Measurements from ENCODE around the gene NAAA. TPM values are rescaled to one million over a fixed set of nuclear protein-coding genes. Genes with fewer than 3 reads are reported as not detected.

The NAAA gene
- total and polyA plus RNA-seq, 4 experiments from 2014 or later, result 86.1 to 141 (median 104) TPM

- Histone ChIP-seq H3K4me1 (ENCODE audit: insufficient read depth, low read length) (no peaks in the 10 kb centered on the region), H3K9me3 (ENCODE audit: control insufficient read depth in 1 of 2, low read length in 2 of 2) (no peaks in the 10 kb centered on the region), H3K27ac (ENCODE audit: low read depth, low read length) (no peak overlapping the region), H3K4me3 (ENCODE audit: low read length in 2 of 2) (no peak overlapping the region), H3K27me3 (ENCODE audit: insufficient read depth, low read length) (no peaks in the 10 kb centered on the region), H3K36me3 (ENCODE audit: insufficient read depth, low read length) (no peaks in the 10 kb centered on the region)
- no peaks in the 10 kb centered on the region for H3K4me1 Mint-ChIP-seq
- H3K9me3 Mint-ChIP-seq, result peaks cover 0 to 10% (median 2%) of the 10 kb centered on the region in 8 donors
- intact Hi-C loops (cut with micrococcal nuclease), result no loop called here
- H3K4me3 Mint-ChIP-seq, result no peak overlapping the region
- CTCF ChIA-PET (ENCODE audit: partially characterized antibody), result interaction anchor here (1.0 to 3.4 kb wide), 4 partner anchors 9 to 85 kb away, joined by 3 to 18 read pairs (median 4); no protein-coding TSS in a partner anchor
- POLR2A ChIA-PET (ENCODE audit: partially characterized antibody), result no interaction called here
- H3K27ac Mint-ChIP-seq, result no peak overlapping the region
- H3K27me3 Mint-ChIP-seq, result no peaks in the 10 kb centered on the region
- no peak for DNase-seq
- peaks cover 17 to 24% of the 10 kb centered on the region in 2 donors for H3K36me3 Mint-ChIP-seq
These were observed 32.8 kb downstream of the NAAA start for GRCh38 chr4:75907966-75908365.

GRCh38 chr4:75904076-75904475 lies 36.7 kb downstream of the NAAA start:
- Mint-ChIP-seq H3K36me3 (no peaks in the 10 kb centered on the region), H3K4me3 (no peak overlapping the region), H3K27me3 (no peaks in the 10 kb centered on the region), H3K9me3 (no peaks in the 10 kb centered on the region), H3K4me1 (peaks cover 0 to 1% (median 0%) of the 10 kb centered on the region in 4 donors), H3K27ac (no peak overlapping the region)
- intact Hi-C loops (cut with micrococcal nuclease), result no loop called here
- ChIA-PET POLR2A (ENCODE audit: partially characterized antibody) (no interaction called here), CTCF (ENCODE audit: partially characterized antibody) (interaction anchor here (0.7 to 3.4 kb wide), 5 partner anchors 8 to 158 kb away, joined by 3 to 31 read pairs (median 8); no protein-coding TSS in a partner anchor)
- no peak overlapping the region for H3K4me3 ChIP-seq (ENCODE audit: low read length in 2 of 2)
- DNase-seq, result no peak
- no peaks in the 10 kb centered on the region for H3K27me3 ChIP-seq (ENCODE audit: insufficient read depth, low read length)
- H3K36me3 ChIP-seq (ENCODE audit: insufficient read depth, low read length), result no peaks in the 10 kb centered on the region
- no peak overlapping the region for H3K27ac ChIP-seq (ENCODE audit: low read depth, low read length)
- no peaks in the 10 kb centered on the region for H3K9me3 ChIP-seq (ENCODE audit: control insufficient read depth in 1 of 2, low read length in 2 of 2)
- no peaks in the 10 kb centered on the region for H3K4me1 ChIP-seq (ENCODE audit: insufficient read depth, low read length)

- Histone ChIP-seq H3K27me3 (ENCODE audit: insufficient read depth, low read length) (no peaks in the 10 kb centered on the region), H3K9me3 (ENCODE audit: control insufficient read depth in 1 of 2, low read length in 2 of 2) (no peaks in the 10 kb centered on the region), H3K4me3 (ENCODE audit: low read length in 2 of 2) (no peak within 1 kb of the TSS), H3K36me3 (ENCODE audit: insufficient read depth, low read length) (no peaks in the 10 kb centered on the region), H3K27ac (ENCODE audit: low read depth, low read length) (no peak within 1 kb of the TSS), H3K4me1 (ENCODE audit: insufficient read depth, low read length) (no peaks in the 10 kb centered on the region)
- Mint-ChIP-seq H3K27ac (no peak within 1 kb of the TSS), H3K27me3 (no peaks in the 10 kb centered on the region), H3K9me3 (no peaks in the 10 kb centered on the region), H3K4me1 (peaks cover 0 to 1% (median 0%) of the 10 kb centered on the region in 4 donors), H3K36me3 (no peaks in the 10 kb centered on the region), H3K4me3 (peak within 1 kb of the TSS in 1 of 8 donors; percentile 51)
- ChIA-PET POLR2A (ENCODE audit: partially characterized antibody) (no interaction called here), CTCF (ENCODE audit: partially characterized antibody) (interaction anchor here (1.1 to 1.3 kb wide), 2 partner anchors 8 to 92 kb away, joined by 3 read pairs; no protein-coding TSS in a partner anchor)
- intact Hi-C loops (cut with micrococcal nuclease), result no loop called here
- no peak for DNase-seq
These were observed 38.5 kb downstream of the NAAA start, which contains the start of gene PPEF2 for GRCh38 chr4:75902352-75902751. PPEF2 (minus strand) TSS chr4:75902452; CDS start chr4:75896325, 6,127 bp downstream.

GRCh38 chr4:75898536-75898935 lies 42.3 kb downstream of the NAAA start:
- Histone ChIP-seq H3K4me1 (ENCODE audit: insufficient read depth, low read length) (no peaks in the 10 kb centered on the region), H3K27me3 (ENCODE audit: insufficient read depth, low read length) (no peaks in the 10 kb centered on the region), H3K27ac (ENCODE audit: low read depth, low read length) (no peak overlapping the region), H3K4me3 (ENCODE audit: low read length in 2 of 2) (no peak overlapping the region), H3K9me3 (ENCODE audit: control insufficient read depth in 1 of 2, low read length in 2 of 2) (no peaks in the 10 kb centered on the region), H3K36me3 (ENCODE audit: insufficient read depth, low read length) (no peaks in the 10 kb centered on the region)
- H3K27me3 Mint-ChIP-seq, result no peaks in the 10 kb centered on the region
- no peak for DNase-seq
- no peaks in the 10 kb centered on the region for H3K36me3 Mint-ChIP-seq
- POLR2A ChIA-PET (ENCODE audit: partially characterized antibody), result no interaction called here
- CTCF ChIA-PET (ENCODE audit: partially characterized antibody), result interaction anchor here (1.1 to 1.3 kb wide), 2 partner anchors 17 to 29 kb away, joined by 3 to 4 read pairs; no protein-coding TSS in a partner anchor
- H3K4me1 Mint-ChIP-seq, result peaks cover 0 to 4% (median under 1%) of the 10 kb centered on the region in 4 donors
- intact Hi-C loops (cut with micrococcal nuclease), result no loop called here
- no peak overlapping the region for H3K27ac Mint-ChIP-seq
- H3K9me3 Mint-ChIP-seq, result peaks cover 0 to 2% (median 0%) of the 10 kb centered on the region in 8 donors
- no peak overlapping the region for H3K4me3 Mint-ChIP-seq

GRCh38 chr4:75895744-75896314 lies 45.0 kb downstream of the NAAA start:
- no peak overlapping the region for H3K27ac ChIP-seq (ENCODE audit: low read depth, low read length)
- Mint-ChIP-seq H3K36me3 (no peaks in the 10 kb centered on the region), H3K27ac (no peak overlapping the region), H3K4me1 (peaks cover 0 to 3% (median under 1%) of the 10 kb centered on the region in 4 donors), H3K27me3 (no peaks in the 10 kb centered on the region), H3K4me3 (no peak overlapping the region), H3K9me3 (peaks cover 0 to 2% (median 0%) of the 10 kb centered on the region in 8 donors)
- H3K27me3 ChIP-seq (ENCODE audit: insufficient read depth, low read length), result no peaks in the 10 kb centered on the region
- ChIA-PET CTCF (ENCODE audit: partially characterized antibody) (interaction anchor here (0.5 to 5.6 kb wide), 29 partner anchors 9 to 312 kb away, joined by 3 to 37 read pairs (median 4); no protein-coding TSS in a partner anchor), POLR2A (ENCODE audit: partially characterized antibody) (no interaction called here)
- no peaks in the 10 kb centered on the region for H3K36me3 ChIP-seq (ENCODE audit: insufficient read depth, low read length)
- no peak overlapping the region for H3K4me3 ChIP-seq (ENCODE audit: low read length in 2 of 2)
- peak in 4 of 5 donors; percentile 26 to 49 (median 36) for DNase-seq
- no peaks in the 10 kb centered on the region for H3K4me1 ChIP-seq (ENCODE audit: insufficient read depth, low read length)
- no peaks in the 10 kb centered on the region for H3K9me3 ChIP-seq (ENCODE audit: control insufficient read depth in 1 of 2, low read length in 2 of 2)
- intact Hi-C loops (cut with micrococcal nuclease), result loop anchor here (1.0 kb wide), 2 partner anchors 45 to 171 kb away; partner anchors contain the start of gene NAAA

- CTCF ChIA-PET (ENCODE audit: partially characterized antibody), result interaction anchor here (1.4 to 5.6 kb wide), 3 partner anchors 9 to 174 kb away, joined by 3 to 37 read pairs (median 8); no protein-coding TSS in a partner anchor
- Mint-ChIP-seq H3K27ac (no peak overlapping the region), H3K4me1 (peaks cover 0 to 3% (median under 1%) of the 10 kb centered on the region in 4 donors)
These were observed 48.3 kb downstream of the NAAA start for GRCh38 chr4:75892508-75892907.

GRCh38 chr4:75891611-75892010 lies 49.2 kb downstream of the NAAA start:
- DNase-seq, result no peak
- no peaks in the 10 kb centered on the region for H3K36me3 Mint-ChIP-seq
- H3K27ac Mint-ChIP-seq, result no peak overlapping the region
- Histone ChIP-seq H3K4me1 (ENCODE audit: insufficient read depth, low read length) (no peaks in the 10 kb centered on the region), H3K27me3 (ENCODE audit: insufficient read depth, low read length) (no peaks in the 10 kb centered on the region), H3K27ac (ENCODE audit: low read depth, low read length) (no peak overlapping the region), H3K36me3 (ENCODE audit: insufficient read depth, low read length) (no peaks in the 10 kb centered on the region), H3K4me3 (ENCODE audit: low read length in 2 of 2) (no peak overlapping the region), H3K9me3 (ENCODE audit: control insufficient read depth in 1 of 2, low read length in 2 of 2) (no peaks in the 10 kb centered on the region)
- no peak overlapping the region for H3K4me3 Mint-ChIP-seq
- no peaks in the 10 kb centered on the region for H3K9me3 Mint-ChIP-seq
- intact Hi-C loops (cut with micrococcal nuclease), result no loop called here
- ChIA-PET POLR2A (ENCODE audit: partially characterized antibody) (no interaction called here), CTCF (ENCODE audit: partially characterized antibody) (interaction anchor here (1.4 to 2.2 kb wide), 2 partner anchors 10 to 13 kb away, joined by 3 to 8 read pairs; no protein-coding TSS in a partner anchor)
- H3K4me1 Mint-ChIP-seq, result peaks cover 0 to 2% (median under 1%) of the 10 kb centered on the region in 4 donors
- no peaks in the 10 kb centered on the region for H3K27me3 Mint-ChIP-seq

More at GRCh38 chr4:75892508-75892907, 48.3 kb downstream of the NAAA start:
- Mint-ChIP-seq H3K36me3 (no peaks in the 10 kb centered on the region), H3K9me3 (peaks cover 0 to 2% (median 0%) of the 10 kb centered on the region in 8 donors), H3K4me3 (no peak overlapping the region), H3K27me3 (no peaks in the 10 kb centered on the region)
- no peaks in the 10 kb centered on the region for H3K4me1 ChIP-seq (ENCODE audit: insufficient read depth, low read length)
- no peak for DNase-seq
- H3K27me3 ChIP-seq (ENCODE audit: insufficient read depth, low read length), result no peaks in the 10 kb centered on the region
- H3K36me3 ChIP-seq (ENCODE audit: insufficient read depth, low read length), result no peaks in the 10 kb centered on the region
- no peaks in the 10 kb centered on the region for H3K9me3 ChIP-seq (ENCODE audit: control insufficient read depth in 1 of 2, low read length in 2 of 2)
- no peak overlapping the region for H3K4me3 ChIP-seq (ENCODE audit: low read length in 2 of 2)
- no peak overlapping the region for H3K27ac ChIP-seq (ENCODE audit: low read depth, low read length)
- POLR2A ChIA-PET (ENCODE audit: partially characterized antibody), result no interaction called here
- intact Hi-C loops (cut with micrococcal nuclease), result no loop called here

Data from CD4-positive, alpha-beta memory T cell (primary cell).